Stimulated activated CD4-positive, alpha-beta T cell treated with anti-CD3 and anti-CD28 coated beads, Interleukin-15, amount 100 ng/mL, for 1 hour (primary cell): ENCODE data around the gene LTA4H.

Experiments
- DNase-seq, 2 donors: peaks; one replicate each; pipeline ENCODE4 v3.0.0-alpha.2; 2020; ENCODE audit warnings: low read depth in 1 of 2, low spot score in 1 of 2

The LTA4H gene

DNA sequence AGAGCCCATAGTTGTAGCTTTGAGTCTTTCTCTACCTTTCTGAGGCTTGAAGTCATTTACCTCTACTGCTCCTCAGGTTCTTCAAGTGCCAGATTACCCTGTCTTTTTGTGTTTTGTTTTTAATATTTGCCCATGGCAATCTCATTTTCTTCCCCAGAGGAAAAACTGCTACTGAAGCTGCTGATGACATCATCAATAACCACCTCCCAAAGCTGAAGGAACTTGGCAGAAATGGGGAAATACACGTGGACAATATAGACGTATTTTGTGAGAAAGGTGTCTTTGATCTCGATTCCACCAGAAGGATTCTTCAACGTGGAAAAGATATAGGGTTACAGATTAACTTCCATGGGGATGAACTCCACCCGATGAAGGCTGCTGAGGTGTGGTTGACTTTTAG, 75.1 kb downstream of the LTA4H start:
- DNase-seq: no peak

GRCh38 chr12:95959107-95959506, 76.3 kb downstream of the LTA4H start:
- DNase-seq: no peak

DNA sequence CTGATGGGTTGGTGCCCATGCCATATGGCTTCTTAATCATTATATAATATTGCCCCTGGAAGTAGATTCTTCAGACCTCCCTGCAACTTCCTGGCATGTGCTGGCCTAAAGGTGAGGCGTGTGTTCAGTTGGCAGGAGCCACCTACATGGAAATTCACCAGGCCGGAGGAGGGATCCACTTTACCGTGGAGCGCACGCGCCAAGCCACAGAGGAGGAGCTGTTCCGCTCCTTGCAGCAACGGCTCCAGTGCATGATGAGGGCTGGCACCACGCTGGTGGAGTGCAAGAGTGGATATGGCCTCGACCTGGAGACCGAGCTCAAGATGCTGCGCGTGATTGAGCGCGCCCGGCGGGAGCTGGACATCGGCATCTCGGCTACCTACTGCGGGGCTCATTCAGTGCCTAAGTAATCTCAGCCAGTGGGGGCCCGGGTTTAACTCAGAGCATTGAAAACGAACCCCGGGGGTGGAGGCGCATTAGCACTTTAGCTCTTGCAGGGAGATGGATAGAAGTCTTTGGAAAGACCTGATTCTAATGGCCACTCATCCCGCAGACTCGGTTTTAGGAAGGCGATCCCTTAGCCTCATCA, 78.7 kb downstream of the LTA4H start:
- DNase-seq: no peak

DNA sequence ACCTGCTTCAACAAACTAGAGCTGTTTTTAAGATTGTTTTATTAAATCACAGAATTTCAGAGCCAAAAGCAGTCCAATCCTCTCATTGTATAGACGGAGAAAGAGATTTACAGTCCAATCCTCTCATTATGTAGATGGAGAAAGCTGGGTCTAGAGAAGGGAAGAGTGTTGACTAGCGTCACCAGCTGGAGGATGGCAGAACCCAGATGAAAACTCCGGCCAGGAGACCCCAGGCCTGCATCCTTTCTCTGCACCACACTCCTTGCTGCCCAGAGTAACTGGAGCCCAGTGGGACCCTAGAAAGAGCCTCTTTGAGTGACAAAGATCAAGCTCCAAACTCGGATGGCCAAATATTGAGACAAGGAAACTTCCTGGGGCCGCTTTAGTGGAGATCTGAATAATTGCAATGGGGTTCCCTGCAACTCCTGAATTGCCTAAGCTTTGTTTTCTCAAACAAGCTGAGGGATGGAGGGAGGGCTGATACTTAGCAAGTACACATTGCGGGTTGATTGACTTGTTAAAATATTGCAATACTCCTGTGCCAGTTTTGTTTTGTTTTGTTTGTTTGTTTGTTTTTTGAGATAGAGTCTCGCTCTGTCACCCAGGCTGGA, 79.7 kb downstream of the LTA4H start:
- no peak for DNase-seq

DNA sequence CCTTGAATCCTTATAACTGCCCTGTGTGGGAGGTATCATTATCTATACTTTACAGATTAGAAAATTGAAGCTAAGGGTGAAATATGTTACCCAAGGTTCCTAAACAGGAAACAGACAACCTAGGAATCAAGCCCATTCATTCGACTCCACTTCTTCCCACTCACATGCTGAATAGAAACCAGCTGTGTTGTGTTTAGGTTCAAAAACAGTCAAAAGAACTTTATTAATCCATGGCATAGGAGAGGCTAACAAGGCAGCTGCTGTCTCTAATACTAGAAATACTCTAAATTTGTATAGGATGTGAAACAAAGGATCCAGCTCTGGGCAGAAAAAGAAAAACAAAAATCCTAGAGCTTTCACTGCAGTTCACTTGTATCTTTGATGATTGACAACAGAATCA, 82.4 kb downstream of the LTA4H start:
- DNase-seq: no peak

- DNase-seq: no peak
Measured at GRCh38 chr12:95951515-95951914, 83.9 kb downstream of the LTA4H start.
